Measurements from ENCODE around the gene CCNG2.
"Not testable (repeated sequence)": the region's sequence is repeated elsewhere in the genome, so short reads cannot be mapped to it uniquely, and the experiment has no call there.

DNA sequence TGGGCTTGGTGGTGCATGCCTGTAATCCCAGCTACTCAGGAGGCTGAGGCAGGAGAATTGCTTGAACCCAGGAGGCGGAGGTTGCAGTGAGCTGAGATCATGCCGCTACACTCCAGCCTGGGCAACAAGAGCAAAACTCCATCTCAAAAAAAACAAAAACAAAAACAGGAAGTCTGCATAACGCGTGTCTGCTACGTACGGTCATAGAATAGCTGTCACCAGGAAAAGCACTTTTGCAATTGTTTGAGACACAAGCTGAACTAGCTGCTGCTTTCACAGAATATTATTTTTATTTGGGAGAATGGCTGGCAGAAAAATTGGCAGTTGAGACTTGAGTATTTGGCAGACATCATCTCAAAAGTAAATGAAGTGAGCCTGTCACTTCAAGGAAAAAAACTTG lies 19.6 kb upstream of the CCNG2 start:
- TF ChIP-seq, protein P1, sequence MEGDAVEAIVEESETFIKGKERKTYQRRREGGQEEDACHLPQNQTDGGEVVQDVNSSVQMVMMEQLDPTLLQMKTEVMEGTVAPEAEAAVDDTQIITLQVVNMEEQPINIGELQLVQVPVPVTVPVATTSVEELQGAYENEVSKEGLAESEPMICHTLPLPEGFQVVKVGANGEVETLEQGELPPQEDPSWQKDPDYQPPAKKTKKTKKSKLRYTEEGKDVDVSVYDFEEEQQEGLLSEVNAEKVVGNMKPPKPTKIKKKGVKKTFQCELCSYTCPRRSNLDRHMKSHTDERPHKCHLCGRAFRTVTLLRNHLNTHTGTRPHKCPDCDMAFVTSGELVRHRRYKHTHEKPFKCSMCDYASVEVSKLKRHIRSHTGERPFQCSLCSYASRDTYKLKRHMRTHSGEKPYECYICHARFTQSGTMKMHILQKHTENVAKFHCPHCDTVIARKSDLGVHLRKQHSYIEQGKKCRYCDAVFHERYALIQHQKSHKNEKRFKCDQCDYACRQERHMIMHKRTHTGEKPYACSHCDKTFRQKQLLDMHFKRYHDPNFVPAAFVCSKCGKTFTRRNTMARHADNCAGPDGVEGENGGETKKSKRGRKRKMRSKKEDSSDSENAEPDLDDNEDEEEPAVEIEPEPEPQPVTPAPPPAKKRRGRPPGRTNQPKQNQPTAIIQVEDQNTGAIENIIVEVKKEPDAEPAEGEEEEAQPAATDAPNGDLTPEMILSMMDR (IDR thresholded peaks at IDR 0.05 in 4 of 5, conservative IDR thresholded peaks at IDR 0.05 in 1 of 5) = not testable (repeated sequence)
- not testable (repeated sequence) for TF ChIP-seq POLR2A (IDR thresholded peaks at IDR 0.05)

All from gastrocnemius medialis (tissue), 4 donors.